Esophagus muscularis mucosa (tissue), 3 donors: ENCODE measurements around the gene IL20.

Source experiments
- POLR2AphosphoS5 ChIP-seq, 2 donors: sonication (generic); formaldehyde crosslinking; IDR thresholded peaks; one replicate each; pipeline ENCODE4 v1.6.1; 2017; ENCODE audit warnings: antibody characterized with exemption in 2 of 2
- TF ChIP-seq, protein P1 (sequence below), 3 experiments: fragments of 200-600 bp in 2 of 3; fragments of 450-650 bp in 1 of 3; sonication (generic) in 2 of 3; IDR thresholded peaks; one replicate each; pipeline ENCODE4 v1.5.1; 2017 to 2019; ENCODE audit warnings: antibody characterized with exemption in 3 of 3, mild to moderate bottlenecking in 2 of 3, moderate library complexity in 1 of 3

DNA sequence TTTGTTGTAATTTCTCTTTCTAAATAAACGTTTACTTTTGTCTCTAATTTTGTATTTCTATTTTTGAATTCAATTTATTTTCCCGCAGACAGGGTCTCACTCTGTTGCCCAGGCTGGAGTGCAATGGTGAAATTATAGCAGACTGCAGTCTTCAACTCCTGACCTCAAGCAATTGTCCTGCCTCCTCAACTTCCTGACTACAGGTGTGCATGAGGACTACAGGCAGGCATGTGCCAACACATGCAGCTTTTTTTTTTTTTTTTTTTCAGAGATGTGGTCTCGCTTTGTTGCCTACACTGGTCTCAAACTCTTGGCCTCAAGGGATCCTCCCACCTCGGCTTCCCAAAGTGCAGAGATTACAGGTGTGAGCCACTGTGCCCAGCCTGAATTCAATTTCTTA, 36.7 kb upstream of the IL20 start:
- TF ChIP-seq, protein P1, sequence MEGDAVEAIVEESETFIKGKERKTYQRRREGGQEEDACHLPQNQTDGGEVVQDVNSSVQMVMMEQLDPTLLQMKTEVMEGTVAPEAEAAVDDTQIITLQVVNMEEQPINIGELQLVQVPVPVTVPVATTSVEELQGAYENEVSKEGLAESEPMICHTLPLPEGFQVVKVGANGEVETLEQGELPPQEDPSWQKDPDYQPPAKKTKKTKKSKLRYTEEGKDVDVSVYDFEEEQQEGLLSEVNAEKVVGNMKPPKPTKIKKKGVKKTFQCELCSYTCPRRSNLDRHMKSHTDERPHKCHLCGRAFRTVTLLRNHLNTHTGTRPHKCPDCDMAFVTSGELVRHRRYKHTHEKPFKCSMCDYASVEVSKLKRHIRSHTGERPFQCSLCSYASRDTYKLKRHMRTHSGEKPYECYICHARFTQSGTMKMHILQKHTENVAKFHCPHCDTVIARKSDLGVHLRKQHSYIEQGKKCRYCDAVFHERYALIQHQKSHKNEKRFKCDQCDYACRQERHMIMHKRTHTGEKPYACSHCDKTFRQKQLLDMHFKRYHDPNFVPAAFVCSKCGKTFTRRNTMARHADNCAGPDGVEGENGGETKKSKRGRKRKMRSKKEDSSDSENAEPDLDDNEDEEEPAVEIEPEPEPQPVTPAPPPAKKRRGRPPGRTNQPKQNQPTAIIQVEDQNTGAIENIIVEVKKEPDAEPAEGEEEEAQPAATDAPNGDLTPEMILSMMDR (IDR thresholded peaks at IDR 0.05): no peak
- TF ChIP-seq POLR2AphosphoS5 (IDR thresholded peaks at IDR 0.05): no peak
